Anterior cingulate cortex (tissue), 58 donors: ENCODE measurements around the gene UGCG.
"Not testable (repeated sequence)": the region's sequence is repeated elsewhere in the genome, so short reads cannot be mapped to it uniquely, and the experiment has no call there.

Experiments used
- DNase-seq, 58 donors: peaks; one replicate each; lab custom pipeline; 2025; lab: John Stamatoyannopoulos, UW

The UGCG gene

GRCh38 chr9:111890334-111890733 is 6.3 kb upstream of the UGCG start:
- no peak for DNase-seq

- DNase-seq, result not testable (repeated sequence)
Observed at GRCh38 chr9:111890867-111891266, 5.7 kb upstream of the UGCG start.

DNA sequence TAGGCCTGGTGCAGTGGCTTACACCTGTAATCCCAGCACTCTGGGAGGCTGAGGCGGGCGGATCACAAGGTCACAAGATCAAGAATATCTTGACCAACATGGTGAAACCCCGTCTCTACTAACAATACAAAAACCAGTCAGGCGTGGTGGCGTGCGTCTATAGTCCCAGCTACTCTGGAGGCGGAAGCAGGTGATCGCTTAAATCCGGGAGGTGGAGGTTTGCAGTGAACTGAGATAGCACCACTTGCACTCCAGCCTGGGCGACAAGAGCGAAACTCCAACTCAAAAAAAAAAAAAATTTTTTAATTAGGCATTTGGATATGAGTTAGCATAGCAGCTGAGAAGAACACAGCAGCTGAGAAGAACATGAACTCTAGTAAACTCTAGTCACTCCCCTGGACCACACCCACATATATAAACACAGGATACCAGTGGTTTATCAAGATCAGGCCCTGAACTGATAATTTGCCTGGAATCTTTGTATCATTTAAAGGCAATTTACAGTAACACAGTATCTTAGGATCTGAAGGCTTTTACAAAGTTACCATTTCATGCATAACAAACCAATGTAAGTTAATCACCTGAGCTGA is 4.6 kb upstream of the UGCG start:
- DNase-seq, result no peak

GRCh38 chr9:111896942-111897600 is 457 bp downstream of the UGCG start:
- peak in 45 of 58 donors; percentile 24 to 88 (median 70) for DNase-seq

DNA sequence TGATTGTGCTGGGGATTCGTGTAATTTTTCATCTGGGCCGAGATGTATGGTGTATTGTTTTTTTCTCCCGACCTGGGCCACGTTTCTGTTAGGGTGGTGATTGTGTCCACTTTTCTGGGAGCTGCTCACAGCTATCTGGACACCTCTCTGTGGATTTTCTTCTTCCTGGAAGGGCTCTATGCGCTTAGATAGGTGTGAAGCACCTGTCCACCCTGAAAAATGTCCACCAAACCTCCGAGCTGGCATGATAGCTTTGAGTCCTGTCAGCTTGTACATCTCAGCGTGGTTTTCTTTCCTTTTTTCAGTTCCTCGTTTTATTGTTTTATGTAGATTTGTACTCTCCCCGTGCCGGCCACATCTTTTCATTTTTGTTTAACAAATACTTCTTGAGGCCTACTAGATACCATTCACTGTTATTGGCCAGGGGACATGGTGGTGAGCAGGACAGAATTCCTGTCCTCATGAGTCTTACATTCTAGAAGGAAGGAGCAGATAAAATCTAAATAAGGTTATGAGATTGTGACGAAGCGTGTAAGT is 1.1 kb downstream of the UGCG start:
- DNase-seq, result peak in 9 of 58 donors; percentile 10 to 41 (median 23)

DNA sequence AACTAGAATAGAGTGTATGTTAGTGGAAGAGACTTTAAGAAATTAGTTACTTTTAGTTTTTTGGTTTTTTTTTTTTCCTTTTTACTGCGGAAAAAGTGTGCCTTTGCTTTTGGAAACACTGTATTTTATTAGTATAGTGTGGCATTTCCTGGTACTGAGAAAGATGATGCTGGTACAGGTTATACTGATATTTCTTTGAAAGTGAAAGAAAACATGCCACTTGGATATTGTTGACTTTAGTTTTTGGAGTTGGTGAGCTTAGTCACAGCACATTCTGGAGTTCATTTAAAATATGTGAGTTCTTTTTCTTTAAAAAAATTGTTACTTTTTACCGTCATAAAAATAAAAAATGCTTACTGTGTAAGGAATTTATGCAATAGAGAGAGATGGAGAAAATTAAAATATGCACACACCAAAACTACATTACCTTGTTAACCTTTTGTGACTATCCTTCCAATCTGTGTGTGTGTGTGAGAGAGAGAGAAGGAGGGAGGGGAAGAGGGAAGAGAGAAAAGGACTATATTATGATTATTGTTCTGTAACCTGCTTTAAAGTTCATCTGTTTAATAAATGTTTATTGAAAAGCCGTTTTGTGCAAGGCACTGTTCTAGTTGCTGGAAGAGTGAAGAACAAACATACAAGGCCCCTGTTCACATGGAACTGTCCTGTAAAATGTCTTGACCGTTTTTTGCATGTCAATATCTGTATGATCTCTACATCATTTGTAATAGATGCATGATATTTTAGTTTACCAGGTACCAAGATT is 1.9 kb downstream of the UGCG start:
- no peak for DNase-seq

DNA sequence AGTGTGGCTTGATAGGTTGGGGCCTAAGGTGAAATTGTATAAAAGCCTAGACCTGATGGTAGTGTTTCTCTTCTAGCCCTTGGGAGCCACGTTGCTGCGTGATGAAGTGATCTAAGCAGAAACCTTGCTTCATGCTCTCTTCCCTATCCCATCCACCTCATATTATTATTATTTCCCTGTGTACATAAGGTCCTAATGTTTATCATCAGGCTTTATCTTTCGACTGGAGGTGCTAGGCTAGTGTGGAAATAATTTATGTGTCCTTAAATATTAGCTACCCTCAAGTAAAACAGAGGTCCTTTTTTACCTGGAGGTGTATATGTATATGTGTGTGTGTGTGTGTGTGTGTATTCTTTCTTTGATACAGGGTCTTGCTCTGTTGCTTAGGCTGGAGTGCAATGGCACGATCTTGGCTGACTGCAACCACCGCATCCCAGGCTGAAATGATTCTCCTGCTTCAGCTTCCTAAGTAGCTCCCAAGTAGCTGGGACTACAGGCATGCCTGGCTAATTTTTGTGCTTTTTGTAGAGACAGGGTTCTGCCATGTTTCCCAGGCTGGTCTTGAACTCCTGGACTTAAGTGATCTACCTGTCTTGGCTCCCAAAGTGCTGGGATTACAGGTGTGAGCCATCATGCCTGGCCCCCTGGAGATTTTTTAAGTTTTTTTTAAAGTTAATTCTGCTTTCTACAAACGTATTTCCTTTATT is 3.7 kb downstream of the UGCG start:
- DNase-seq, result no peak

- no peak for DNase-seq
Observed at GRCh38 chr9:111900858-111901612, 4.4 kb downstream of the UGCG start.

- DNase-seq, result no peak
Observed at GRCh38 chr9:111902391-111903139, 6.0 kb downstream of the UGCG start.

DNA sequence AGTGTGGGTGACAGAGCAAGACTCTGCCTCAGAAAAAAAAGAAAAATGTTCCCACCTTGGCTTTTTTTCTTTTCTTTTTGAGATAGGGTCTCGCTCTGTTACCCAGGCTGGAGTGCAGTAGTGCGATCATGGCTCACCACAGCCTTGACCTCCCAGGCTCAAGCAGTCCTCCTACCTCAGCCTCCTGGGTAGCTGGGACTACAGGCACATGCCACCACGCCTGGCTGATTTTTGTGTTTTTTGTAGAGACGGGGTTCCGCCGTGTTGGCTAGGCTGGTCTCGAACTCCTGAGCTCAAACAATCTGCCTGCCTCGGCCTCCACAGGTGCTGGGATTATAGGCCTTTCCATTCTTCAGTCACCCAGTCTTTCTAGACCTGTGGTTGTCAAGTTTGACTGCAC is 6.9 kb downstream of the UGCG start:
- DNase-seq, result not testable (repeated sequence)

- DNase-seq, result no peak
Observed at GRCh38 chr9:111904026-111904425, 7.4 kb downstream of the UGCG start.

GRCh38 chr9:111904891-111905291 is 8.3 kb downstream of the UGCG start:
- DNase-seq, result no peak

- DNase-seq, result no peak
Observed at GRCh38 chr9:111907147-111907546, 10.5 kb downstream of the UGCG start.

GRCh38 chr9:111909444-111909843 is 12.8 kb downstream of the UGCG start:
- DNase-seq, result no peak

DNA sequence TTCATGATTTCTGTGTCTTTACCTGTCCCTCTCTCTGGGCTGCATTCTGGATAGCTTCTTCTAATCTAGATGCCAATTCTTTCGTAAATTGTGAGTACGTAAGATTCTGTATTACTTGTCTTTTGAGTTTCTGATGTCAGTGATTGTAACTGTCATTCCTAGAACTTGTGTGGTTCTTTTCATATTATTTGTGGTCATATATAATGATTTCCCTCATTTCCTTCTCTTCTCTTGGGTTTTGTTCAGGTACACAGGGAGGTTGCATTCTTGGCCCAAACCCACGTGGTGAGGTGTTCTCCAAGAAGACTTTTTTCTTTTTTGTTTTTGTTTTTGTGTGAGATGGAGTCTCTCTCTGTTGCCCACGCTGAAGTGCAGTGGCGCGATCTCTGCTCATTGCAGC is 13.8 kb downstream of the UGCG start:
- no peak for DNase-seq

GRCh38 chr9:111913159-111913558 is 16.5 kb downstream of the UGCG start:
- no peak for DNase-seq

DNA sequence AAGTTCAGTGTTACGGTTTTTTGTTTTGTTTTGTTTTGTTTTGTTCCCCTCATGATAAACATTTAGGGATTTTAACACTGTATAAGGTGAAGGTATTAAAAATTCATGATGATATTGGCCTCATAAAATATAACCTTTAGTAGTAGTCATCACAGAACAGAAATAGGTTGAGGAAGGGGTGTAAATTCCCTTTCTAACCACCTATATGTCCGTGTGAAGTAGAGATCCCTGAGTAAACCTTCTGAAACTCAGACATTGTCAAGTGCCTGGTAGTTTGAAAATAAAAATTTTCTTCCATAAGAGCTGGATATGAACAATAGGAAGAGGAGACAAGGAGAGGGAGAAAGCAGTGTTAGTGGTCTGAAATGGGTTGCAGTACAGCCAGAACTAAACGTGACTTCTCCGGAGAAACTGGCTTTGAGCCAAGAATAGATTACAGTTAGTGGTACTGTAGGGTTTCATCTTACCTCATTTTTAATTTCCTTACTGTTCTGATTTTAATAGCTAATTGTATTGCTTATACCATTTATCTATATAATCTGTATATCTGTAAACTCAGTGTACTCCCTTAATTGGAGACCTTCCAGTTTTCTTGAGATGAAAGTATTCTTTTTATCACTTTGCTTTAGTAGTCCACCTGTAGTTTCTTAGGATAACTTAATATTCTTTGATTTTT is 18.3 kb downstream of the UGCG start:
- DNase-seq, result no peak

DNA sequence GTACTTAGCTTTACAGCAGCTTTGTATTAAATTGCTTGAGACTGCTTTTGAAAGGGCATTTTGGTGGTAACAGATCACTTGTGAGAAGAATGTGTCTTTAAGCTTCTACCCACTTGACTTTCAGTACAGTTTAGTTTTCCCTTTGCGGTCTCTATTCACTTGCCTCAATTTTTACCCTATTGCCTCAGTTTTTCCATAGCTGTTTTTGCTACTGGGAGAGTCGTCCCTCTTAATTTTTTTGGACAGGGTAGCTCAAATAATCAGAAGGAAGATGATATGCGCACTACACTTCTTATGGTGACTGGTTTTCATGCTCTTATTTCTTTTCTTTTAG is 18.8 kb downstream of the UGCG start:
- DNase-seq, result no peak

- no peak for DNase-seq
Observed at GRCh38 chr9:111916234-111916645, 19.6 kb downstream of the UGCG start.
